ENCODE results near the gene BRPF3.
"Not testable (repeated sequence)": the region's sequence is repeated elsewhere in the genome, so short reads cannot be mapped to it uniquely, and the experiment has no call there.

The BRPF3 gene

DNA sequence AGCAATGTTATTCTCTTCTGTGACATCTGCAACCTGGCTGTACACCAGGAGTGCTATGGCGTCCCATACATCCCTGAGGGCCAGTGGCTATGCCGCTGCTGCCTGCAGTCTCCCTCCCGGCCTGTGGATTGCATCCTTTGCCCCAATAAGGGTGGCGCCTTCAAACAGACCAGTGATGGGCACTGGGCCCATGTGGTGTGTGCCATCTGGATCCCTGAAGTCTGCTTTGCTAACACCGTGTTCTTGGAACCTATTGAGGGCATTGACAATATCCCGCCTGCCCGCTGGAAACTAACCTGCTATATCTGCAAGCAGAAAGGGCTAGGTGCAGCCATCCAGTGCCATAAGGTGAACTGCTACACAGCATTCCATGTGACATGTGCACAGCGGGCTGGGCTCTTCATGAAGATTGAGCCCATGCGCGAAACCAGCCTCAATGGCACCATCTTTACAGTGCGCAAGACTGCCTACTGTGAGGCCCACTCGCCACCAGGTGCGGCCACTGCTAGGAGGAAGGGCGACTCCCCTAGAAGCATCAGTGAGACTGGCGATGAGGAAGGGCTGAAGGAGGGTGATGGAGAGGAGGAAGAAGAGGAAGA, 4.6 kb downstream of the BRPF3 start:
- DNase-seq = no peak

DNA sequence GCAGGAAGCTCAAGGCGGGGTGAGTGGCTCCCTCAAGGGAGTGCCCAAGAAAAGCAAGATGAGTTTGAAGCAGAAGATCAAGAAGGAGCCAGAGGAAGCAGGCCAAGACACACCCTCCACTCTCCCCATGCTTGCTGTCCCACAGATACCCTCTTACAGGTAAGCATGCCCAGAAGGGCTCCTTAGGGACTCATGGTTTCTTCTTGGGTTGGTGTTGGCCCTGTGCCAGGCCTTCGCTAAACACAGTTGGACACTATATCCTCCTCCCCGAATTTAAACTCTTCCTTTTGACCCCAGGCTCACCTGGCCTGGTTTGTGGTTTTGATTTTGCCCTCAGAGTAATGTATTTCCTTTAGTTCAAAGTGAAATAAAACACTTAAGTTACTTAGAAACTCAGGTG, 5.1 kb downstream of the BRPF3 start:
- DNase-seq = no peak

DNA sequence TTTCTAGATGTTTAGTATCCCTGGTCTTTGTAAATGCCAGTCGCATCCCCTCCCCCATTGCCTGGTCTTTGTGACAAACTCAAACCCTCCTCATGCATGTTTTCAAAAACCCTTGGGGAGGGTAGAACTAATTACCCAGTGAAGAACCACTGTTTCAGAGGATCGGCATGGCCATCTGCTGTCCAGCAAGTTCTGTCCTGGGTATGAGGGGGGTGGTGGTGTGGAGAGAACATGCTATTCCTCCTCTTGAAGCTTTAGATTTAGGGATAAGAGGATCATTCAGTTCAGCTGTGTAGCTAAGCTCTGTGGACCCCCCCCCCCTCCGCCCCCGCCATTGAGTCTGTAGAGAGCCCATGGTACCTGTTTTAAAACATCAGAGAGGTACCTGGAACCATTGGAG, 5.6 kb downstream of the BRPF3 start:
- no peak for DNase-seq

DNA sequence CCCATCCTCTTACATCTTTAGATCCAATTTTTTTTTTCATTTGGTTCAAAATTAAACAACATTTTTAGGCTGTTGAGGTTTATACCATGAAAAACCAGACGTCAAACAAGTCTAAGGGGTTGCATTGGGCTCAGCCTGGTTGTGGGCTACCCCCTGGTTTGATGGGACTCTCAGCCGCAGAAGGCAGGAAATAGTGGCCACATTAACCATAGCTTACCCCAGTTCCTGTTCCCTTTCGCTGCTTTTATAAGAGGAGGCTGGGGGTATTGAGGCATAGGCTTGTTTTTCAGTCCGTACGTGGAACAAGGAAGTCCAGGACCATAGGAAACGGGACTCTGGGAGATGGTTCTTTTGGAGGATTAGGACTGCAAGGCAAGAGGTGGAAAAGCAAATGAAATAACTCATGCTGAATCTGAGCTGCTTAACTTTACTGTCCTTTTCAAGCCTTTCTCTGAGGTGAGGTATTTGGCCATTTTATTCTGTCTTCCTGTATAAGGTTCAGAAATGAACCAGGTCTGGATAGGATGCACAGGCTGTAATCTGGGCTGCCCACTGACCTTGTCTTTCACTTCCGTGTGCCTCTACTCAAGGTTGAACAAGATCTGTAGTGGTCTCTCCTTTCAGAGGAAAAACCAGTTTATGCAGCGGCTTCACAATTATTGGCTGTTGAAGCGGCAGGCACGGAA, 7.7 kb downstream of the BRPF3 start:
- DNase-seq = peak in 1 of 3 donors; percentile 20

DNA sequence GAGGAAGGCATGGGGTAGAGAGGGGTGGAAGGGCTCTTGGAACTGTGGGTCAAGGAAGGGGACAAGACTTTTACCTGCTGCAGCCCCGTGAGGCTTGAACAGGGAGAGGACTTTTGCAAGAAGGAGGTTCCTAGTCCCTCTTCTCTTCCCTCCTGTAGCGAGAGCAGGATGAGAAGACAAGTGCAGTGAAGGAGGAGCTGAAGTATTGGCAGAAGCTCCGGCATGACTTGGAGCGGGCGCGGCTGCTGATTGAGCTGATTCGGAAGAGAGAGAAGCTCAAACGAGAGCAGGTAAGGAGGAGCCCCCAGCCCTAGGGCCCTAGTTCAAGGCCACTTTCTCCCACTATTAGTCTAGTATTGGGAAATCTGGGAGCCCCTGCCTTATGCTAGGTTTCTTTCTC, 10.6 kb downstream of the BRPF3 start:
- no peak for DNase-seq

DNA sequence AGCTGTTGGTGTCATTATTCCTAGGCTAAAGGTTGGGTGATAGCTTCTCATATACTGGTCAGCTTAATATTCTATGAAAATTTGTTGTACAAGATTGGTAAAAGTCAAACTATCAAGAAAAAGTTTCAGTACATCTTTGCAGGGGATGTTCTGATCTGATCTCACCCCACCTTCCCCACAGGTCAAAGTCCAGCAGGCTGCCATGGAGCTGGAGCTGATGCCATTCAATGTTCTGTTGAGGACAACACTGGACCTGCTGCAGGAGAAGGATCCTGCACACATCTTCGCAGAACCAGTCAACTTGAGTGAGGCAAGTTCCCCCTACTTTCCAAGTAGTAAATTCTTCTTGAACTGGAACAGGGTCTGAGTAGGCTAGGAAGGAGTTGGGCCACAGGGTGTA, 13.1 kb downstream of the BRPF3 start:
- DNase-seq = no peak

DNA sequence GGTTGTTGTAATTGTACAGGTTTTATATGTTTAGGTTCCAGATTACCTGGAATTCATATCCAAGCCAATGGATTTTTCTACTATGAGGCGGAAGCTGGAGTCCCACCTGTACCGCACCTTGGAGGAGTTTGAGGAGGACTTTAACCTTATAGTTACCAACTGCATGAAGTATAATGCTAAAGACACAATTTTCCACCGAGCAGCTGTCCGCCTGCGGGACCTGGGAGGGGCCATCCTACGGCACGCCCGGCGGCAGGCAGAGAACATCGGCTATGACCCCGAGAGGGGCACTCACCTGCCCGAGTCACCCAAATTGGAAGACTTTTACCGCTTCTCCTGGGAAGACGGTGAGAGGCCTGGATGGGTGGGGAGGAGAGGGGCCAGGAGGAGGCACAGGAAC, 13.6 kb downstream of the BRPF3 start:
- no peak for DNase-seq

DNA sequence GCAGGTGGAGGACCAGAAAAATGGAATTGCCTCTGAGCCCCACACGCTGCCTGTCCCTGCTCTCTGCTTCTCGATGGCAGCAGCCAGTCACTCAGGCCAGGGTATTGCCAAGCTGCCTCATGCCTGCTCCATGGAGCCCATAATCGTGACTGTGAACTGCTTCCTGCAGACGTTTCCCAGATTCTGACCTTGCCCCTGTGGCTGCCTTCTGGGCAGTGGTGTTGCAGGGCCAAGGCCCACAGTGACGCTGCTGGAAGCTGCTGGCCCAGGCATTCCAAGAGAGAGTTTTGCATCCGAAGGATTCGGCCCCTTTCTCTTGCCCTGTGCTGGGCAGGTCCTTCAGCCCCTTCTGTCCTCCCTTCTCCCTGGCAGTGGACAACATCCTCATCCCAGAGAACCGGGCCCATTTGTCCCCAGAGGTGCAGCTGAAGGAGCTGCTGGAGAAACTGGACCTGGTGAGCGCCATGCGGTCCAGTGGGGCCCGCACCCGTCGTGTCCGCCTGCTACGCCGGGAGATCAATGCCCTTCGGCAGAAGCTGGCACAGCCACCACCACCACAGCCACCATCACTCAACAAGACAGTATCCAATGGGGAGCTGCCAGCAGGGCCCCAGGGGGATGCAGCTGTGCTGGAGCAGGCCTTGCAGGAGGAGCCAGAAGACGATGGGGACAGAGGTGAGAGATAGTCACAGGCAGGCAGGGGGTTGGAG, 14.5 kb downstream of the BRPF3 start:
- no peak for DNase-seq

DNA sequence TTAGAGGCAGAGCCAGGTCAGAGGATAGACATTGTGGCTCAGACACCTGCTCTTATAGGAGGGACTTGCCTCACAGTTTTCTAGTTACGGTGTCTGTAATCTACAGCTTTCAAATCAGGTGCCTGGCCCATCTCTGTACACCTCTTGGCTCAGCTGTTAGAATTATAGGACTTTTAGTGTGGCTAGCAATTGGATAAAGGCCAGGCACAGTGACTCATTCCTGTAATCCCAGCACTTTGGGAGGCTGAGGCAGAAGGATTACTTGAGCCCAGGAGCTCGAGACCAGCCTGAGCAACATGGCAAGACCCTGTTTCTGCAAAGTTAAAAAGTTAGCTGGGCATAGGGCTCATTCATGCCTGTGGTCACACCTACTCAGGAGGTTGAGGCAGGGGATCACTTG, 20.0 kb downstream of the BRPF3 start:
- DNase-seq = no peak

DNA sequence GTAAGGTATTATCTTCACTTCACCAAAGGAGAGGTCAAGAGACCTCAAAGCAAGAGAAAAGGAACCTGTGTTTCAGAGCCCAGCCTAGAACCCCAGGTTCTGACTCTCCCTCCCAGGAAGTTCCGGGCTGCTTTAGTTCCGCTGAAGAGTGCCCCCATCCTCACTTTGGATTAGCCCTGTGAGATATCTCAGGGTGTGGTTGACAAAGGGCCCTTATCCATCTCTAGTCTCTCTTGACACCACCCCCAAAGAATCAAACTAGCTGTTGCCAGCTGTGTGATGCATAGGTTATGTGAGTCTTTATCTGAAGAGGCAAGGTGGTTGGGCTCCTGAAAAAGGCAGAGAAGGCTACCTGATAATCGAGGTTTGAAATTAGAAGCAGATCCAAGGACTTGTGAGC, 20.6 kb downstream of the BRPF3 start:
- DNase-seq = no peak

DNA sequence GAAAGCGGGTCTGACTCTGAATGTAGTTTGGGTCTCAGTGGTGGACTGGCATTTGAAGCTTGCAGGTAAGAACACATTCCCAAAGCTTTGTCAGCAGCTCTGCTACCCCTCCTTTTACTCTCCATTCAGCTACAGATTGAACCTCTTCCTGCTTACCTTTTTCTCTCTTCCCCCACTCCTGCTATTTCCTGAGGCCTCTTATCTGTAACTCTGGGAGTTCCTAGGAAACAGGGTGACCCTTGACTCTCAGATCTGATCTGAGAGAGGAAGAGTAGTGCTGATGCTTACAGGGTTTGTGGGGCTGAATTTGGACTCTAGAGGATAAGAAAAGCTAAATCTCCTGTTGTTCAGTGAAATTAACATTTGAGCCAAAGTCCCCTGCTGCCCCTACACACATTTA, 21.4 kb downstream of the BRPF3 start:
- DNase-seq = no peak

DNA sequence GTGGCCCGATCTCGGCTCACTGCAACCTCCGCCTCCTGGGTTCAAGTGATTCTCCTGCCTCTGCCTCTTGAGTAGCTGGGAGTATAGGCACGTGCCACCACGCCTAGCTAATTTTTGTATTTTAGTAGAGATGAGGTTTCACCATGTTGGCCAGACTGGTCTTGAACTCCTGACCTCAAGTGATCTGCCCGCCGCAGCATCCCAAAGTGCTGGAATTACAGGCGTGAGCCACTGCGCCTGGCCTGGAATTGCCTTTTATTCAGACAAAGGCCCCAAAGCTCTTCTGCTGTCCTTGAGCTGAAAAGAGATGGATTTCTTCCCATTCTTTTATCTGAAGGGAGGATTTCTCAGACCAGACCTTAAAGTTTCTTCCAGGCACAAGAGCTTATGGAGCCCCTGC, 22.0 kb downstream of the BRPF3 start:
- DNase-seq = not testable (repeated sequence)

DNA sequence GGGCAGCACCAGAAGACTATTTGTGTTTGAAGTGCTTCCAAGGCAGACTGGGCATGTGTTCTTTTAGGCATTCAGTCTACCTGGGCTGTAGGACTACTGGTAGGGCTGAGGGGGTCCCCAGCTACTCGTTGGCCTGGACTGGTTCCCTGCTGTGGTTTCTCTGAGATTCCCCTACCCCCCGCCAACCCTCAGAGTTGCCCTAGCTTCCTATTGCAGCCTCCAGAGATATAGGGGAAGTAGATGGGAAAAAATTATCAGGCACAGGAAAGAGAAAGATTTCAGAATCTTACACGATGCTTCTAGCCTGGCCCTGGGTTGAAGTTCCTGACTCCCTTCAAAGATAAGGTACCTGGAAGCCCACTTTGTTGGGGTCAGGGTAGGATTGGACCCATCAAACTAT, 22.5 kb downstream of the BRPF3 start:
- DNase-seq = peak; percentile 49 to 55 (median 53)

DNA sequence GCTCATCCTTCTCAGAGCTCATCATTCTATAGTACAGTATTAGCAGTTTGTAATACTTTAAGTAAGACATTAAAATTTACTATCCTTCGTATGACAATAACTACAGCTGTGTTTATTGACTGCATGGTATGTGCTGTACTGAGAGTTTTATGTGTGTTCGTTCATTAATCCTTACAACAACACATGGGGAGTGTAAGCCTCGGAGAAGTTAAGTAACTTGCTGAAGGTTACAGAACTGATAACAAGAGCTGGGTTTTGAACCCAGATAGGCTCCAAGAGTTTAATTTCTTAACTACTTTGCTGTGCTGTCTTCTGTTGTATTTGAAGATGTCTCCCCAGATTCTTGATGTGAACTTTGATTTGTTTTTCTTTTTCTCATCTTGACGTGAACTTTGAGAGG, 23.7 kb downstream of the BRPF3 start:
- DNase-seq = no peak

DNA sequence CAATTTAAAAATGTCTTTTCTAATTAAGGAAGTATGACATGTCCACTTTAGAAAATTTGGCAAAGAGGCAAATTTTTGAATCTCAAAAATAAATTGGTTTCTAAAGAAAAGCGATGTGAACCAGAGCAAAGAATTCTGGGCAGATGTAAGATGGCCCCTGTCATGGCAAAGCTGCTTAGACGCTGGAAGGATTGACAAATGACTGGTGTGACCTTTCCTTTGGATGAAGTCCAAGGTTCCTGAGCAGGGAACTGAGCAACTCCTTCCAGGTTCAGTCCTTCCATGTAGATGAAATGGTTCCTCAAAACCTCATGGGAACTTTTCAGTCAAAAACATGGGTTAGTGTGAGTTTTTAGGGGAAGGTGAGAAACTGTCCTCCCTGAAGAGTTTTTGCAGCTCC, 25.1 kb downstream of the BRPF3 start:
- DNase-seq = no peak

DNA sequence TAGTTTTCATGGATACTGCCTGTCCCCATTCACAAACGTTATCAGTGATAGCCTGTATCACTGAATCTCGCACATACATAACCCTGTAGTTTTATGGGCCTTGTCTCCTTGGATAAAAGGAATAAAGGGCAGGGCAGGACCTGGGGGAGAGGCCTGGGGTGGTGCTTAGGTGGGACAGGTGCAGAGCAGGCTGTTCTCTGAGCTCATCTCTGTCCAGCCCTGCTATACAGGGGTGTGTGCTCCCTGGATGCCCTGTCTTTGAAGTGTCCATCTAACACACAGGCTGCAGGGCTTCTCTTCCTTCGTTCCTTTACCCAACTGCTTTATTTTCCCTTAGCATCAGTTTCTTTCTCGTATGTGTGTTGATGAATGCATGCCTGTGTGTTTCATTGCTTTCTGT, 26.4 kb downstream of the BRPF3 start:
- DNase-seq = no peak

DNA sequence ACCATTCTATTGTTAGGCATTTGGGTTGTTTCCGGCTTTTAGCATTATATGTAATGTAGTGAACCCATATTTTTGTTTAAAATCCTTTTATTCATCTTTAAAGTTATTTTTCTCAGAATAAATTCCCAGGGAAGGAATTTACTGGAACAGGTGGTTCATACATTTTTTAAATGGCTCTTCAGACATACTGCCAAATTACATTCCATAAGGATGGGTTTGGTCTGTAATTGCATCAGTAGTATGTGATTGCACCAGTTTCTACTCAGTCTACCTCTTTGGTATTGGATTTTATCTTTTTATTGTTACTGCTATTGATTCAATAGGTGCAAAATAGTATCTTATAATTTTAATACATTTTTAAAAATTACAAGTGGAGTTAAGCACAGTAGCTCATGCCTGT, 27.2 kb downstream of the BRPF3 start:
- DNase-seq = no peak

DNA sequence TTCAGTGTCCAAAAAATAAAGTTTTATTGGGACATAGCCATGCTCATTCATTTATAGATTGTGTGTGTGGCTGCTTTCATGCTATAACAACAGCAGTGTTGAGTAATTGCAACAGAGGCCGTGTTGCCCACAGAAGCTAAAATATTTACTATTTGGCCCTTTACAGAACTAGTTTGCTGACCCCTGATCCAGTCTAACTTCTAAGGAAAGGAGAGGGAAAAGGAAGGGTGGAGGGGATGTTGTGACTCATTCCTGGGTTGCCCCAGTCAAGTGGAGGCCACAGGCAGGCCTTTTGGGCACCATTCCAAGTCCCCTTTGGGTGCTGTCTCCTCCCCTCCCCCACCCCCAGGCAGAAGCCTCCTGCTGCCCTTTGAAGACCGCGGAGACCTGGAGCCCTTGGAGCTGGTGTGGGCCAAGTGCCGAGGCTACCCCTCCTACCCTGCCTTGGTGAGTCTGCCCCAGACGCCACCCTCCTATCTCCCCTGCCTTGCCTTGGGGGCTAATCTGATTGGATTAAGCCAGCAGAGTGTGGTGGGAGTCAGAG, 28.4 kb downstream of the BRPF3 start:
- peak in 2 of 3 donors; percentile 29 to 37 for DNase-seq

DNA sequence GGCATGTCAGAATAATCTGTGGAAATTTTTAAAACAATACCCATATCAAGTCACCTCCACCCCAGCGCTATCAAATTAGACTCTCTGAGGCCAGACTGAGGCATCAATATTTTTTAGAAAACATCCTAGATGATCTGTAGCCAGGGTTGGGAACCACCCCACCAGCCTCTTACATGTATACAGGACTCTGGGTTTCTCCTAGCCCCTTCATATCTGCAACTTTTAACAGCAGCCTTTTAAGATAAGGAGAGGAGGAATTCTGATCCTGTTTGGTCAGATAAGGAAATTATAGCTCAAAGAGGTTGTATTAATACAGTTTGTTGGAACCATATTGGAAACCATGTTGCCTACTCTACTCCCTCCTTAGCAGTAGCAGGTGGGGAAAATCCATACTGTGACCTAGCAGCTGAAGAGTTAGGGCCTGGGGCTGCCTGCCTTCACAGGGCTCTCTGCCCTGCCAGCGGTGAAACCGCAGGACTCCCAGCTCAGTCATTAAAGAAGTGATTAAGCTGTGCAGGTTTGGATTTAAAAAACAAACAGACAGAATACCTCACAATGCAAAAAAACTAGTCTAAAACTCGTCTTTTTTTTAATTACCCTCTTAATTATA, 30.0 kb downstream of the BRPF3 start:
- DNase-seq = no peak

DNA sequence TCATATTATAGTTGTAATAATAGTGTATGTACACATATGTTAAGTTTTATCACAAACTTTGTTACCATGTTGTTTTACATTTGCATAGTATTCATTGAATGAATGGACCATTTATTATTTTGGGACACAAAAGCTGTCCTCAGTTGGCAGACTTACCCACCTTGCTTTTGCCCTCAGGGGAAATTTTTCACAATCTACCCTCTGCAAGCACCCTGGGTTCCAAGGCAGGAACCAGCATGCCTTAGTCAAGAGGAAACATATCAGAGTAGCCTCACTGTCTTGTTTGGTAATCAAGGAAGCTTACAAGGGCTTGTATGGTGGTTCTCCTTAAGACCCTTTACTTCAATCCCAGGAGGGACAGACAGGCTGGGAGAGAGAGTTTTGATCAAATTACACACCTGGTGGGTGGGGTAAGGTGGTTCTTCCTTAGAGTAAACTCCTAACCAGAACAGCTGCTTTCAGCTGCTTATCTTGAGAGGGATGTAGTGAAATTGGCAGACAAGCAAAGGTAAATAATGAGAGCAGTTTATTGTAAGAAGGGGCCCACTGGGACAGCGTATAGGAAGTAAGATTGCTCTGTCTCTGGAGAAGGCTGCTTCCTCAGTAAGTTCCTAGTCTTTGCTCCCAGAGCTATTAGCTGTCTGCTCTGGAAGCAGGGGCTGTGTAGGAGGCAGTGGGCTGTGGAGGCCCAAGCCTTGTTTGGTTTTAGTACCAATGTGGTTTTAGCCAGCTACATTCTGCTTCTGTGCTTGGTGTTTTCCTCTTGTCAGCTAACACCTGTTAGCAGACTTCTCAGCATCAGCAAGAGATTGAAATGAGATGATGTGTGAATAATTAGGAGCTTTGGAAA, 31.1 kb downstream of the BRPF3 start:
- DNase-seq = no peak

DNA sequence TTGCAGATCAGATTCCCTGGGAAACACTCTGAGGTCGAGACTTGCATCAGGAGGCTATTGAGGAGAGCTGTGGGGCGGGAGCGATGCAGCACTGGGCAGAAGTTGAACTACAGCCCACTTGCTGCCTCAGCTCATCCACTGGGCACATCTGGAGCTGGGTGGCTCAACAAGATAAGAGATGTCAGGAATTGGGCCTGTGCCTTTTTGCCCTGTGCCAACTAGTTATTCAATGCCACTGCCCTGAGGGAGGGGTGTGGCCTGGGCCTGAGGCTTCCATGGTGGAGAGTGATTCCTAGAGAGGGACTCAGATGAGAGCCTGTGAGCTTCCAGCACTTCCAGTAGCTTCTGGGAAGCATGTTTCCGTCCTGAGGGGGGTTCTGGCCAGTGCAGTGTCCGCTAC, 32.7 kb downstream of the BRPF3 start:
- DNase-seq = no peak

DNA sequence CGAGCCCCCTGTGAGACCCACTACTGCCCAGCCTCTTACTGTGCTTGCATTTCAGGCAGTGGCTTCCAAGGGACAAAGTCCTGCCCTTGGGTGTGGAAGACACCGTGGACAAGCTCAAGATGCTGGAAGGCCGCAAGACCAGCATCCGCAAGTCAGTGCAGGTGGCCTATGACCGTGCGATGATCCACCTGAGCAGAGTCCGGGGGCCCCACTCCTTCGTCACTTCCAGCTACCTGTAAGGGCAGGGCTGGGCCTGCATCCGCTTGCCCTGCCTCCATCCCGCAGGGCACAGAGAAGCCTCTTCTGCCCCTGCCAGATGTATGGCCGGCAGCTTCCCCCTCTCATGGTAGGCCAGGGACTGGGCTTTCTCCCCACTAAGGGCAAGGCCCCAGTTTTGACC, 33.8 kb downstream of the BRPF3 start:
- DNase-seq = no peak

DNA sequence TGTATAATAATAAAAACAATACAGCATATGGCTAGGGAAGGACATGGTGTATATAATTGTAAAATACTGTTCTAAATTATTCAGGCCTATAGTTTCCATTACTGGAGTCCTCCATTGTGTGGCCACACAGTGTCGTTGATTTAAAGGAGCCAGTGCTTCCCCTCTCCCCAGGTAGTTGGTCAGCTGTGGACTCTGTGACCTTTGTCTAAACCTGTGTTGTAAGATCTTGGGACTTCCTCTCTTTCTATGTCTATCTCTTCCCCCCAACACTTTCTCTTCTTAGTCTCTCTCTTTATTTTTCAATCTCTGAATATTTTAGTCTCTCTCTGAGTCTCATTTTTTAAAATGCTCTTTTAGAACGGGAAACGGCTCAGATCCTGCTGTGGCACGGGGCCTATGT, 35.6 kb downstream of the BRPF3 start:
- DNase-seq = no peak
